ENCODE data around the gene MPV17L2.
A peak's percentile ranks its signal among the peaks of the same experiment; 100 is the strongest.

Gene MPV17L2

GRCh38 chr19:18149596-18149975 is 43.4 kb upstream of the MPV17L2 start:
- Histone ChIP-seq H3K4me2 (ENCODE audit: low read length) (no peak overlapping the region), H3K4me3 (ENCODE audit: low read length) (no peak overlapping the region), H3K79me2 (ENCODE audit: control insufficient read depth, low read length) (peaks cover 15% of the 10 kb centered on the region), H3K27me3 (ENCODE audit: control insufficient read depth, low read length) (no peaks in the 10 kb centered on the region), H3K4me1 (ENCODE audit: control insufficient read depth, low read length) (peaks cover 23% of the 10 kb centered on the region), H3K9me3 (ENCODE audit: control insufficient read depth, insufficient read depth, low read length) (no peaks in the 10 kb centered on the region), H3K27ac (ENCODE audit: low read depth, low read length) (no peak overlapping the region), H3K9me2 (replicated peaks; ENCODE audit: control insufficient read depth, low read length) (no peaks in the 10 kb centered on the region), H4K20me1 (ENCODE audit: control insufficient read depth, insufficient read depth, low read depth, low read length) (no peaks in the 10 kb centered on the region), H3K36me3 (ENCODE audit: control insufficient read depth, low read length) (peaks cover 22% of the 10 kb centered on the region), H3F3A (ENCODE audit: control insufficient read depth, insufficient read depth) (no peaks in the 10 kb centered on the region)
- TF ChIP-seq CTCF (IDR thresholded peaks at IDR 0.05; ENCODE audit: low read depth, low read length, poor library complexity, severe bottlenecking) (no peak), EZH2phosphoT487 (IDR thresholded peaks at IDR 0.05; ENCODE audit: borderline replicate concordance, low read length) (no peak)

- peaks cover 24% of the 10 kb centered on the region for H3K79me2 ChIP-seq (ENCODE audit: control insufficient read depth, low read length)
- no peaks in the 10 kb centered on the region for H3F3A ChIP-seq (ENCODE audit: control insufficient read depth, insufficient read depth)
- no peak for TF ChIP-seq CTCF (IDR thresholded peaks at IDR 0.05; ENCODE audit: low read depth, low read length, poor library complexity, severe bottlenecking)
- TF ChIP-seq EZH2phosphoT487 (IDR thresholded peaks at IDR 0.05; ENCODE audit: borderline replicate concordance, low read length), result no peak
- H3K27ac ChIP-seq (ENCODE audit: low read depth, low read length), result no peak overlapping the region
- H4K20me1 ChIP-seq (ENCODE audit: control insufficient read depth, insufficient read depth, low read depth, low read length), result no peaks in the 10 kb centered on the region
- peak overlapping the region; percentile 96 for H3K4me2 ChIP-seq (ENCODE audit: low read length)
- H3K9me2 ChIP-seq (replicated peaks; ENCODE audit: control insufficient read depth, low read length), result no peaks in the 10 kb centered on the region
- H3K9me3 ChIP-seq (ENCODE audit: control insufficient read depth, insufficient read depth, low read length), result no peaks in the 10 kb centered on the region
- peaks cover 18% of the 10 kb centered on the region for H3K36me3 ChIP-seq (ENCODE audit: control insufficient read depth, low read length)
- H3K4me1 ChIP-seq (ENCODE audit: control insufficient read depth, low read length), result peaks cover 23% of the 10 kb centered on the region
- peak overlapping the region; percentile 91 for H3K4me3 ChIP-seq (ENCODE audit: low read length)
- H3K27me3 ChIP-seq (ENCODE audit: control insufficient read depth, low read length), result no peaks in the 10 kb centered on the region
Observed at GRCh38 chr19:18150776-18151624, 42.0 kb upstream of the MPV17L2 start.

- Histone ChIP-seq H3K4me1 (ENCODE audit: control insufficient read depth, low read length) (peaks cover 33% of the 10 kb centered on the region), H3K27ac (ENCODE audit: low read depth, low read length) (peak overlapping the region; percentile 92), H3K4me3 (ENCODE audit: low read length) (peak overlapping the region; percentile 91), H3K79me2 (ENCODE audit: control insufficient read depth, low read length) (peaks cover 31% of the 10 kb centered on the region), H3K4me2 (ENCODE audit: low read length) (peak overlapping the region; percentile 96), H3K27me3 (ENCODE audit: control insufficient read depth, low read length) (no peaks in the 10 kb centered on the region), H3F3A (ENCODE audit: control insufficient read depth, insufficient read depth) (no peaks in the 10 kb centered on the region; the same call in 1 of the 2 replicates), H3K9me2 (replicated peaks; ENCODE audit: control insufficient read depth, low read length) (no peaks in the 10 kb centered on the region), H3K36me3 (ENCODE audit: control insufficient read depth, low read length) (peaks cover 24% of the 10 kb centered on the region), H4K20me1 (ENCODE audit: control insufficient read depth, insufficient read depth, low read depth, low read length) (no peaks in the 10 kb centered on the region), H3K9me3 (ENCODE audit: control insufficient read depth, insufficient read depth, low read length) (no peaks in the 10 kb centered on the region)
- peak; percentile 96 for TF ChIP-seq CTCF (IDR thresholded peaks at IDR 0.05; ENCODE audit: low read depth, low read length, poor library complexity, severe bottlenecking)
- TF ChIP-seq EZH2phosphoT487 (IDR thresholded peaks at IDR 0.05; ENCODE audit: borderline replicate concordance, low read length), result no peak
Observed at GRCh38 chr19:18152442-18152816, 40.6 kb upstream of the MPV17L2 start.
